ENCODE data around the gene MAK. TPM values are rescaled to one million over a fixed set of nuclear protein-coding genes. Genes with fewer than 3 reads are reported as not detected.

The MAK gene
- total and polyA plus RNA-seq, 2 of the 13 experiments (the other 11 are each of a cell fraction or from before 2014, with no cell fraction given): 0.04 TPM; not detected in 1

- TF ChIP-seq TMF1 (CRISPR knock-in tag; IDR thresholded peaks at IDR 0.05; ENCODE audit: low read depth) (no peak), MAZ (IDR thresholded peaks at IDR 0.05; ENCODE audit: borderline replicate concordance, low read depth, low read length) (peak; percentile 52; the same call in 1 of the 2 replicates), MAZ (CRISPR knock-in tag; IDR thresholded peaks at IDR 0.05; ENCODE audit: low read depth) (peak; percentile 57), ZNF740 (CRISPR knock-in tag; IDR thresholded peaks at IDR 0.05) (no peak), YY1 (IDR thresholded peaks at IDR 0.05; ENCODE audit: insufficient read depth, insufficient replicate concordance, low read depth, low read length) (peak; percentile 36), SRSF1 (optimal IDR thresholded peaks at IDR 0.05; ENCODE audit: low read depth, low read length) (peak; percentile 62), ZNF598 (CRISPR knock-in tag; IDR thresholded peaks at IDR 0.05; ENCODE audit: borderline replicate concordance) (no peak), ZNF670 (CRISPR knock-in tag; IDR thresholded peaks at IDR 0.05; ENCODE audit: borderline replicate concordance) (0 out of 2 replicates have a peak, but pooled peaks have one; percentile 46), EEA1 (CRISPR knock-in tag; IDR thresholded peaks at IDR 0.05; ENCODE audit: borderline replicate concordance) (0 out of 2 replicates have a peak, but pooled peaks have one; percentile 27), MXD3 (CRISPR knock-in tag; IDR thresholded peaks at IDR 0.05) (peak; percentile 81), ZNF607 (CRISPR knock-in tag; IDR thresholded peaks at IDR 0.05; ENCODE audit: borderline replicate concordance) (peak; percentile 69; the same call in 1 of the 2 replicates), NR2C2 (CRISPR knock-in tag; IDR thresholded peaks at IDR 0.05; ENCODE audit: borderline replicate concordance) (no peak), PHF8 (CRISPR knock-in tag; IDR thresholded peaks at IDR 0.05) (peak; percentile 61), HMGA1 (CRISPR knock-in tag; conservative IDR thresholded peaks at IDR 0.05) (no peak)
- TF ChIP-seq, protein P1, sequence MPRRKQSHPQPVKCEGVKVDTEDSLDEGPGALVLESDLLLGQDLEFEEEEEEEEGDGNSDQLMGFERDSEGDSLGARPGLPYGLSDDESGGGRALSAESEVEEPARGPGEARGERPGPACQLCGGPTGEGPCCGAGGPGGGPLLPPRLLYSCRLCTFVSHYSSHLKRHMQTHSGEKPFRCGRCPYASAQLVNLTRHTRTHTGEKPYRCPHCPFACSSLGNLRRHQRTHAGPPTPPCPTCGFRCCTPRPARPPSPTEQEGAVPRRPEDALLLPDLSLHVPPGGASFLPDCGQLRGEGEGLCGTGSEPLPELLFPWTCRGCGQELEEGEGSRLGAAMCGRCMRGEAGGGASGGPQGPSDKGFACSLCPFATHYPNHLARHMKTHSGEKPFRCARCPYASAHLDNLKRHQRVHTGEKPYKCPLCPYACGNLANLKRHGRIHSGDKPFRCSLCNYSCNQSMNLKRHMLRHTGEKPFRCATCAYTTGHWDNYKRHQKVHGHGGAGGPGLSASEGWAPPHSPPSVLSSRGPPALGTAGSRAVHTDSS (CRISPR knock-in tag; conservative IDR thresholded peaks at IDR 0.05): no peak
- TF ChIP-seq, protein P2, sequence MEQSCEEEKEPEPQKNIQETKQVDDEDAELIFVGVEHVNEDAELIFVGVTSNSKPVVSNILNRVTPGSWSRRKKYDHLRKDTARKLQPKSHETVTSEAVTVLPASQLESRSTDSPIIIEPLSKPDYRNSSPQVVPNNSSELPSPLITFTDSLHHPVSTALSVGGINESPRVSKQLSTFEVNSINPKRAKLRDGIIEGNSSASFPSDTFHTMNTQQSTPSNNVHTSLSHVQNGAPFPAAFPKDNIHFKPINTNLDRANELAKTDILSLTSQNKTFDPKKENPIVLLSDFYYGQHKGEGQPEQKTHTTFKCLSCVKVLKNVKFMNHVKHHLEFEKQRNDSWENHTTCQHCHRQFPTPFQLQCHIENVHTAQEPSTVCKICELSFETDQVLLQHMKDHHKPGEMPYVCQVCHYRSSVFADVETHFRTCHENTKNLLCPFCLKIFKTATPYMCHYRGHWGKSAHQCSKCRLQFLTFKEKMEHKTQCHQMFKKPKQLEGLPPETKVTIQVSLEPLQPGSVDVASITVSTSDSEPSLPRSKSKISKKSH (CRISPR knock-in tag; IDR thresholded peaks at IDR 0.05; ENCODE audit: borderline replicate concordance): peak; percentile 91
- TF ChIP-seq, protein P3, sequence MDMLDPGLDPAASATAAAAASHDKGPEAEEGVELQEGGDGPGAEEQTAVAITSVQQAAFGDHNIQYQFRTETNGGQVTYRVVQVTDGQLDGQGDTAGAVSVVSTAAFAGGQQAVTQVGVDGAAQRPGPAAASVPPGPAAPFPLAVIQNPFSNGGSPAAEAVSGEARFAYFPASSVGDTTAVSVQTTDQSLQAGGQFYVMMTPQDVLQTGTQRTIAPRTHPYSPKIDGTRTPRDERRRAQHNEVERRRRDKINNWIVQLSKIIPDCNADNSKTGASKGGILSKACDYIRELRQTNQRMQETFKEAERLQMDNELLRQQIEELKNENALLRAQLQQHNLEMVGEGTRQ (IDR thresholded peaks at IDR 0.05; ENCODE audit: low read depth, low read length): no peak
- TF ChIP-seq, protein P3 (CRISPR knock-in tag; IDR thresholded peaks at IDR 0.05; ENCODE audit: borderline replicate concordance): no peak
Observed at GRCh38 chr6:10837995-10838793, at the start of gene MAK (continued).
